ACC112 (cell line): ENCODE results near the gene PEAK3.

Experiments used
- H2AFZ ChIP-seq: fragments of 200-600 bp; sonication (generic); one replicate; pipeline ENCODE4 v1.6.0; 2017; ENCODE audit warnings: antibody characterized with exemption, low read length; ENCODE audit not compliant: unreplicated experiment
- H3K27ac ChIP-seq: fragments of 200-600 bp; sonication (generic); 2 replicates; pipeline ENCODE4 v1.5.1; 2014; ENCODE audit warnings: low read depth, mild to moderate bottlenecking, antibody characterized with exemption, low read length, moderate library complexity
- H3K27me3 ChIP-seq: fragments of 200-600 bp; sonication (generic); 2 replicates; pipeline ENCODE4 v1.6.1; 2014; ENCODE audit warnings: mild to moderate bottlenecking, antibody characterized with exemption, low read length, moderate library complexity, mixed read lengths; ENCODE audit not compliant: insufficient read depth
- H3K36me3 ChIP-seq: fragments of 200-600 bp; sonication (generic); 2 replicates; pipeline ENCODE4 v1.6.1; 2016; ENCODE audit warnings: mild to moderate bottlenecking, antibody characterized with exemption, low read length, moderate library complexity, mixed read lengths; ENCODE audit not compliant: insufficient read depth
- H3K4me1 ChIP-seq: fragments of 200-600 bp; sonication (generic); one replicate; pipeline ENCODE4 v1.6.1; 2016; ENCODE audit warnings: low read length, mixed read lengths; ENCODE audit not compliant: insufficient read depth, unreplicated experiment, control insufficient read depth
- H3K4me3 ChIP-seq: fragments of 200-600 bp; sonication (generic); 2 replicates; pipeline ENCODE4 v1.5.1; 2014; ENCODE audit warnings: mild to moderate bottlenecking, low read depth, low read length
- H3K79me2 ChIP-seq: fragments of 200-600 bp; sonication (generic); one replicate; pipeline ENCODE4 v1.6.0; 2016; ENCODE audit warnings: low read length; ENCODE audit not compliant: control insufficient read depth, unreplicated experiment, insufficient read depth

The PEAK3 gene

GRCh38 chr19:2233601-2234280 is 48.2 kb downstream of the PEAK3 start:
- H3K79me2 ChIP-seq = peaks cover 50% of the 10 kb centered on the region

DNA sequence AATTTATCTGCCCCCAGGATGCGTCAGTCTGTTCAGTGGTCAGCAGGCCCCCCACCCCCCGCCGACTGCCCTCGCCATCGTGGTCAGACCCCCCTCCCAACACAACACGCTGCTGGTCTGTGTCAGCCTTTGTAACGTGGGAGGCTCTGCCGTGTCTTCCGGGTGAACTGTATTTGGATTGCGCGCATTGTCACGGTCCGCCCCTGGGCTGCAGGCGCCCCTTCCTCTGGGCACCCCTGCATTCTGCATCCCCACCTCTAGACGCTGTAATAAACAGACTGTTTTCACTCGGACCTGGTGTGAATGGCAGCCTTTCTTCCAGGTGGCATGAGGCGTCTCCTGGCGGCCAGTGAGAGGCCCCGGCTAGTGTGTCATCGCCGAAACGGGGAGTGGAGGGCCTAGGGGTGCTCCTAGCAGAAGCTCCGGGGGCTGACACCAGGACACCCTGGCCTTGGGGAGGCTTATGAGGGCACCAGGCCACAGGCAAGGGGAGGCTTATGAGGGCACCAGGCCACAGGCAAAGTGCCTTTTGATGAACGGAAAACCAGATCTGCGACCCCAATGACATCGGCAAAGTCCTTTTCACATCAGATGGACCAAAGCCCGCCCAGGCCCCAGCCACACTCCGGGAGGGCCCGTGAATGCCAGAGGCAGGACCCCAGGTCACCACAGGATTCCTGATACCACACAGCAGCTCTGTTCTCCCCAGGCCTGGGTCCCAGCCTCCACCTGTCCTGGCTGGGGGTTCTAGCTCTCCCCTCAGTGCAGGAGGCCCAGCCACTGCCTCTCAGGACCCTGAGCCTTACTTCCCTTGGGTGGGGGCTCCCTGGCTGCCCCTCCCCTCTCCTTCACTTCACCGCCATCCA is 49.5 kb downstream of the PEAK3 start:
- Histone ChIP-seq H3K79me2 (peaks cover 38% of the 10 kb centered on the region), H3K4me3 (no peak overlapping the region), H3K4me1 (peaks cover 2% of the 10 kb centered on the region), H2AFZ (no peak overlapping the region), H3K27ac (no peak overlapping the region), H3K27me3 (no peaks in the 10 kb centered on the region), H3K36me3 (no peaks in the 10 kb centered on the region)

More at GRCh38 chr19:2233601-2234280, 48.2 kb downstream of the PEAK3 start:
- Histone ChIP-seq H3K4me1 (peaks cover 14% of the 10 kb centered on the region), H3K4me3 (no peak overlapping the region), H3K36me3 (no peaks in the 10 kb centered on the region), H3K27me3 (no peaks in the 10 kb centered on the region), H2AFZ (no peak overlapping the region), H3K27ac (no peak overlapping the region)

DNA sequence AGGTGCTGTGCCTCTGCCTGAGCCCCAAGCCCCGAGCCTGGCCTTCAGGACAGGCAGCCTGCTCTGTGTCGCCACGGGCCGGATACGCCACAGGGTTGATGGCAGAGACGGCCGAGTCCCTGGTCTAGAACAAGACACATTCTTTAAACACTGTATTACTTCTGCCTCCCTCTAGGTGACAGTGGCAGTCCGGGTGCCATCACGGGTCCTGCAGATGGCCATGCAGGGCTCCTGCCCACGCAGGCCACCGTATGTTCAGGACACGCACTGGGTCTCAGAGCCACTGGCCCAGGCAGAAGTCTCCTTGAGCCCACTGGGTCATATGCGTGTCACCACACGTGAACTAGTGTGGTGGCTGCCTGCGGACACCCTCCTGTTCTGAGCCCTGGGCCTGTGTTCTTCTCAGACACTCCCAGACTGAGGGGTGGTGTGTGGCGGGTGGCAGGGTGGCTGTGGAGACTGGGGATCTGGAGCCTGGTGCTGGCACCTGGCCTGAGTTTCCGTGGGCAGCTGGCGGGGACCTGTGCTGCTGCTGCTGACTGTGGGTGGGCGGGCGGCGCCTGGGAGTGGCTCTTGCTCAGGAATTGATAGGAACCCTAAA is 50.3 kb downstream of the PEAK3 start:
- Histone ChIP-seq H3K79me2 (peaks cover 30% of the 10 kb centered on the region), H3K4me1 (no peaks in the 10 kb centered on the region), H3K4me3 (no peak overlapping the region), H3K27ac (no peak overlapping the region), H3K36me3 (no peaks in the 10 kb centered on the region), H2AFZ (no peak overlapping the region), H3K27me3 (no peaks in the 10 kb centered on the region)

DNA sequence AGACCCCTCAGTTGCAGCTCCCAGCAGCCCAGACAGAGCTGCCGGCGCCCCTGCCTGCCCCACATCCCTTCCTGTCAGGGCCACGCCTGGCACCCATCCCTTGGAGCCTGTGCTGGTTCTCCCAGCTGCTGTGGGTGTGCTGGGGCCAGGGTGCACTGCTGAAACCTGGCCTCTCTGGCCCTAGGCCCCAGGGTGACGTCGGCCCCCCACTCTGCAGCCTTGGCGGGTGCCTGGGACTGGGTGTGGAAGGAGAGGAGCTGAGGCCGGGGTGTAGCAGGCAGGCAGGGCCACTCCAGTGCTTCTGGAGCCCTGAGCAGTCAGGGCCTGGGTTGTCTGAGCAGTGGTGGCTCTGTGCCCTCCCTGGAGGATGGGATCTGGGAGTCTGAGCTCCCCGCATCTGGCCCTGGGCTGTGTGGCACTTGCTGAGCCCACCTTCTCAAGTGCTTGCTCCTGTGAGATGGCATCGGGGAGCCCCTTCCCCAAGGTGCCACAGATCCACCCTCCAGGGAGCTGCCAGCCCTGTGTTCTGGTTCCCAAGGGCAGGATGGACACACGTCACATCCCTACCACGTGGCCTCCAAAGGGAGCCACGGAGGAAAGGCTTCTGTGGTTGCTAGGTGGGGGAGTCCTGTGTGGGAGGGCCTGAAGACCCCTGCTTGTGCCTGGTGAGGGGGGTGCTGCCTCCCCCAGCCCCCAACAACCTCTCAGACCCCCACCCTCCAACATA is 51.0 kb downstream of the PEAK3 start:
- no peaks in the 10 kb centered on the region for H3K27me3 ChIP-seq
- H2AFZ ChIP-seq = no peak overlapping the region
- peaks cover 29% of the 10 kb centered on the region for H3K79me2 ChIP-seq
- H3K4me1 ChIP-seq = no peaks in the 10 kb centered on the region
- no peak overlapping the region for H3K27ac ChIP-seq
- no peaks in the 10 kb centered on the region for H3K36me3 ChIP-seq
- H3K4me3 ChIP-seq = no peak overlapping the region

GRCh38 chr19:2230033-2230531 is 51.9 kb downstream of the PEAK3 start:
- peaks cover 20% of the 10 kb centered on the region for H3K79me2 ChIP-seq
- no peaks in the 10 kb centered on the region for H3K4me1 ChIP-seq
- H3K27ac ChIP-seq = no peak overlapping the region
- no peak overlapping the region for H2AFZ ChIP-seq
- no peak overlapping the region for H3K4me3 ChIP-seq
- no peaks in the 10 kb centered on the region for H3K27me3 ChIP-seq
- no peaks in the 10 kb centered on the region for H3K36me3 ChIP-seq

GRCh38 chr19:2229103-2230032 is 52.6 kb downstream of the PEAK3 start:
- no peak overlapping the region for H3K27ac ChIP-seq
- H3K27me3 ChIP-seq = no peaks in the 10 kb centered on the region
- H3K4me3 ChIP-seq = no peak overlapping the region
- no peaks in the 10 kb centered on the region for H3K36me3 ChIP-seq
- H3K4me1 ChIP-seq = no peaks in the 10 kb centered on the region
- H3K79me2 ChIP-seq = peaks cover 13% of the 10 kb centered on the region
- H2AFZ ChIP-seq = no peak overlapping the region

GRCh38 chr19:2228157-2229030 is 53.6 kb downstream of the PEAK3 start:
- Histone ChIP-seq H3K36me3 (no peaks in the 10 kb centered on the region; the same call in 1 of the 2 replicates), H3K27ac (no peak overlapping the region), H3K4me3 (no peak overlapping the region), H3K79me2 (peaks cover 4% of the 10 kb centered on the region), H3K4me1 (no peaks in the 10 kb centered on the region), H3K27me3 (no peaks in the 10 kb centered on the region), H2AFZ (no peak overlapping the region)

GRCh38 chr19:2227415-2228156 is 54.4 kb downstream of the PEAK3 start:
- no peaks in the 10 kb centered on the region; the same call in 1 of the 2 replicates for H3K36me3 ChIP-seq
- H3K79me2 ChIP-seq = no peaks in the 10 kb centered on the region
- H3K27me3 ChIP-seq = no peaks in the 10 kb centered on the region
- no peak overlapping the region for H3K27ac ChIP-seq
- H3K4me3 ChIP-seq = no peak overlapping the region
- no peaks in the 10 kb centered on the region for H3K4me1 ChIP-seq
- H2AFZ ChIP-seq = no peak overlapping the region
